HG03139 (cell line): ENCODE results near the gene EIF4G1.

Experiments
- ATAC-seq: cut with Tn5 transposase; IDR thresholded peaks from one replicate; pipeline ENCODE4 v1.9.1; 2021; ENCODE audit not compliant: unreplicated experiment

The EIF4G1 gene

GRCh38 chr3:184382326-184383032 lies 68.1 kb downstream of the EIF4G1 start:
- no peak for ATAC-seq

DNA sequence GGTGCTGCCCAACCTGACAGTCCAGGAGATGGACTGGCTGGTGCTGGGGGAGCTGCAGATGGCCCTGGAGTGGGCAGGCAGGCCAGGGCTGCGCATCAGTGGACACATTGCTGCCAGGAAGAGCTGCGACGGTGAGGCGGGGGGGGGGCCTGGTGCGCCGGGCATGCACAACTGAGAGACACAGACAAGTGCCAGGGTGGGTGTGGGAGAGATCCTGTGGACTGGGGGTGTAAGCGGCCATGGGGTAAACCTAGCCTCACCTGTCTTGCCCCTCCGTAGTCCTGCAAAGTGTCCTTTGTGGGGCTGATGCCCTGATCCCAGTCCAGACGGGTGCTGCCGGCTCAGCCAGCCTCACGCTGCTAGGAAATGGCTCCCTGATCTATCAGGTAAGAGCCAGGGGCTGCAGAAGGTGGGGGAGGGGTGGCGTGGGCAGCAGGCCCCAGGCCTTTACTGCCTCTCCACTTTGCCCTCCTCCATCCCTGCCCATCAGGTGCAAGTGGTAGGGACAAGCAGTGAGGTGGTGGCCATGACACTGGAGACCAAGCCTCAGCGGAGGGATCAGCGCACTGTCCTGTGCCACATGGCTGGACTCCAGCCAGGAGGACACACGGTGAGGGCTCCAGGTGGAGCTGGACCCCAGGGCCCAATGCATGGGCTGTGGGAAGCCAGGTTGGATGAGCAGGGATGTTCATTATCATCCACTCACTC lies 68.8 kb downstream of the EIF4G1 start:
- ATAC-seq, result no peak

DNA sequence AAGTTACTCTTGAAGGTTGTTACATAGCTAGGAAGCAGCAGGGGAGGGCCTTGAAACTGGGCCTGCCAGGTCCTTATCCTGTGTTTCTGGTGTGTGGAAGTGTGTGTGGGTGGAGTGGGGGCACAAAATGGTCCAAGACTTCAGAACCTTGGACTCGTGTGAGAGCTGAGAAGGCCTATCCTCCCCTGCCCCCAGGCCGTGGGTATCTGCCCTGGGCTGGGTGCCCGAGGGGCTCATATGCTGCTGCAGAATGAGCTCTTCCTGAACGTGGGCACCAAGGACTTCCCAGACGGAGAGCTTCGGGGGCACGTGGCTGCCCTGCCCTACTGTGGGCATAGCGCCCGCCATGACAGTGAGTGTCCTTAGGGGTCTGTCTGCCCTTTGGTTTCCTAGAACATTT lies 69.9 kb downstream of the EIF4G1 start:
- no peak for ATAC-seq
